ENCODE measurements around the gene PKP3. TPM values are rescaled to one million over a fixed set of nuclear protein-coding genes. Genes with fewer than 3 reads are reported as not detected.
A peak's percentile ranks its signal among the peaks of the same experiment; 100 is the strongest.
"Not testable (repeated sequence)": the region's sequence is repeated elsewhere in the genome, so short reads cannot be mapped to it uniquely, and the experiment has no call there.

Gene PKP3, protein sequence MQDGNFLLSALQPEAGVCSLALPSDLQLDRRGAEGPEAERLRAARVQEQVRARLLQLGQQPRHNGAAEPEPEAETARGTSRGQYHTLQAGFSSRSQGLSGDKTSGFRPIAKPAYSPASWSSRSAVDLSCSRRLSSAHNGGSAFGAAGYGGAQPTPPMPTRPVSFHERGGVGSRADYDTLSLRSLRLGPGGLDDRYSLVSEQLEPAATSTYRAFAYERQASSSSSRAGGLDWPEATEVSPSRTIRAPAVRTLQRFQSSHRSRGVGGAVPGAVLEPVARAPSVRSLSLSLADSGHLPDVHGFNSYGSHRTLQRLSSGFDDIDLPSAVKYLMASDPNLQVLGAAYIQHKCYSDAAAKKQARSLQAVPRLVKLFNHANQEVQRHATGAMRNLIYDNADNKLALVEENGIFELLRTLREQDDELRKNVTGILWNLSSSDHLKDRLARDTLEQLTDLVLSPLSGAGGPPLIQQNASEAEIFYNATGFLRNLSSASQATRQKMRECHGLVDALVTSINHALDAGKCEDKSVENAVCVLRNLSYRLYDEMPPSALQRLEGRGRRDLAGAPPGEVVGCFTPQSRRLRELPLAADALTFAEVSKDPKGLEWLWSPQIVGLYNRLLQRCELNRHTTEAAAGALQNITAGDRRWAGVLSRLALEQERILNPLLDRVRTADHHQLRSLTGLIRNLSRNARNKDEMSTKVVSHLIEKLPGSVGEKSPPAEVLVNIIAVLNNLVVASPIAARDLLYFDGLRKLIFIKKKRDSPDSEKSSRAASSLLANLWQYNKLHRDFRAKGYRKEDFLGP
- total RNA-seq, result 0.56 to 0.92 TPM (median 0.85 TPM) in 3 replicates
- long read RNA-seq, partial matches to known transcripts, result 0 of 2 reads
- long read RNA-seq, other reads (novel, unspliced or antisense), result 1 of 2 reads

DNA sequence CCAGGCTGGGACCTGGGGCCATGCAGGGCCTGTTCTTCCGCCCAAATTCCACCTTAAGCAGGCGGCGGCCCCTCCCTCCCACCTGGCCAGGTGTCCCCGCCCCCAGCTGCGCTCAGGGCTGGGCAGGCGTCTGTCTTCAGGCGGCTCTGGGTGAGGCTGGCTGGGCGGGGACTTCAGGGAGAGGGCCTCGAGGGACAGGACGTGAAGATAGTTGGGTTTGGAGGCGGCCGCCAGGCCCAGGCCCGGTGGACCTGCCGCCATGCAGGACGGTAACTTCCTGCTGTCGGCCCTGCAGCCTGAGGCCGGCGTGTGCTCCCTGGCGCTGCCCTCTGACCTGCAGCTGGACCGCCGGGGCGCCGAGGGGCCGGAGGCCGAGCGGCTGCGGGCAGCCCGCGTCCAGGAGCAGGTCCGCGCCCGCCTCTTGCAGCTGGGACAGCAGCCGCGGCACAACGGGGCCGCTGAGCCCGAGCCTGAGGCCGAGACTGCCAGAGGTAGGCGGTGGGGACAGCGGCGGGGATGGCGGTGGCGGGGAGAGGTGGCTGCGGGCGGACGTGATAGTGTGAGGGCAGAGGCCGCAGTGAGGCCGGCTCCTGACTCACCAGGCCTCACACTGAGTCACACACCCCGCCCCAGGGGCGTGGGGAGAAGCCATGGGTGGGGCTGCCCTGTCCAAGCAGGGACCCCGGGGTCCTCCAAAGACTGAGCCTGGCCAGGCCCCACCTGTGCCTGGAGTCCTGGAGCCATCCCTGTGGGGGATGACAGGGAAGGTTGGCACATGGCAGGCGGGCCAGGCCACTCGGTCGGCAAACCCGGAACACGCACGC is at the start of gene PKP3:
PKP3 (plus strand) TSS at position 176 of the 824 bp plus-strand sequence; CDS start at position 260, 84 bp downstream.
- no peaks in the 10 kb centered on the region for H3K9me3 Mint-ChIP-seq (ENCODE audit: low read depth)
- H3K4me1 Mint-ChIP-seq (ENCODE audit: low read depth), result peaks cover 7% of the 10 kb centered on the region
- no peak within 1 kb of the TSS for H3K4me3 Mint-ChIP-seq (ENCODE audit: unreplicated experiment)
- TF ChIP-seq, protein P1, sequence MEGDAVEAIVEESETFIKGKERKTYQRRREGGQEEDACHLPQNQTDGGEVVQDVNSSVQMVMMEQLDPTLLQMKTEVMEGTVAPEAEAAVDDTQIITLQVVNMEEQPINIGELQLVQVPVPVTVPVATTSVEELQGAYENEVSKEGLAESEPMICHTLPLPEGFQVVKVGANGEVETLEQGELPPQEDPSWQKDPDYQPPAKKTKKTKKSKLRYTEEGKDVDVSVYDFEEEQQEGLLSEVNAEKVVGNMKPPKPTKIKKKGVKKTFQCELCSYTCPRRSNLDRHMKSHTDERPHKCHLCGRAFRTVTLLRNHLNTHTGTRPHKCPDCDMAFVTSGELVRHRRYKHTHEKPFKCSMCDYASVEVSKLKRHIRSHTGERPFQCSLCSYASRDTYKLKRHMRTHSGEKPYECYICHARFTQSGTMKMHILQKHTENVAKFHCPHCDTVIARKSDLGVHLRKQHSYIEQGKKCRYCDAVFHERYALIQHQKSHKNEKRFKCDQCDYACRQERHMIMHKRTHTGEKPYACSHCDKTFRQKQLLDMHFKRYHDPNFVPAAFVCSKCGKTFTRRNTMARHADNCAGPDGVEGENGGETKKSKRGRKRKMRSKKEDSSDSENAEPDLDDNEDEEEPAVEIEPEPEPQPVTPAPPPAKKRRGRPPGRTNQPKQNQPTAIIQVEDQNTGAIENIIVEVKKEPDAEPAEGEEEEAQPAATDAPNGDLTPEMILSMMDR (IDR thresholded peaks at IDR 0.05), result no peak
- H3K36me3 Mint-ChIP-seq (ENCODE audit: low read depth), result no peaks in the 10 kb centered on the region
- H3K27ac Mint-ChIP-seq (ENCODE audit: unreplicated experiment), result no peak within 1 kb of the TSS
- H3K27me3 Mint-ChIP-seq (ENCODE audit: low read depth), result no peaks in the 10 kb centered on the region
- no peak for DNase-seq (ENCODE audit: low spot score)

DNA sequence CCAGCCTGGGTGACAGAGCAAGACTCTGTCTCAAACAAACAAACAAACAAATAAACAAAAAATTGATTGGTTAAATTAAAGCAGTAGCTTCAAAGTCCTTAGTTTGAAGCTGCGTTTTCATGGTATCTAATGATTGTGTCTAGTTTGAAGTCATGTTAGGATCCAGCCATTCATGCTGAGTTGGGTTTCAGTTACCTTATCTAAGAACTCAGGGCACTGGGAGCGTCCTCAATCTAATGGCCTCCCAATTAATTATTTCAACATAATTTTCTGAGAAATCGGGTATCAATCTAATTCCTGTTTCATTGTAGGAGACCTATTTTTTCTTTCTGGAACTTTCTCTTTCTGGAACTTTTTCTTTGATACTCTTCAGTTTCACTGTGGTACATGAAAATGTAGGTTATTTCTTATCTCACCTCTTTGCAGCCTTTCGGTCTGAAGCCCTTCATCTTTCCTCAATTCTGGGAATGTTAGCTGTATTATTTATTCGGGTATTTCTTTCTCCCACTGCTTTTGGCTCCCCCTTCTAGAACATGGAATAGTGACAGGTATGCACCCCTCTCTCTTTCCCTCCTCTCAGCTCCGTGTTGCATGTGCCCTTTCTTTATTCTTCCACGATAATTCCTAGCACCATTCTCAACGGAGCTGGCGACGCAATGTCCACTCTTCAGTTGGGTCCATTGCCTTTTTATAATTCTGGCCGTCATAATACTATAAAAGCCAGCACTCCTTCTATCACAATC is 49.0 kb upstream of the PKP3 start:
- Mint-ChIP-seq H3K4me3 (ENCODE audit: unreplicated experiment) (no peak overlapping the region), H3K9me3 (ENCODE audit: low read depth) (no peaks in the 10 kb centered on the region), H3K4me1 (ENCODE audit: low read depth) (no peaks in the 10 kb centered on the region), H3K36me3 (ENCODE audit: low read depth) (no peaks in the 10 kb centered on the region), H3K27ac (ENCODE audit: unreplicated experiment) (no peak overlapping the region), H3K27me3 (ENCODE audit: low read depth) (no peaks in the 10 kb centered on the region)
- TF ChIP-seq, protein P1 (IDR thresholded peaks at IDR 0.05), result no peak
- DNase-seq (ENCODE audit: low spot score), result no peak

DNA sequence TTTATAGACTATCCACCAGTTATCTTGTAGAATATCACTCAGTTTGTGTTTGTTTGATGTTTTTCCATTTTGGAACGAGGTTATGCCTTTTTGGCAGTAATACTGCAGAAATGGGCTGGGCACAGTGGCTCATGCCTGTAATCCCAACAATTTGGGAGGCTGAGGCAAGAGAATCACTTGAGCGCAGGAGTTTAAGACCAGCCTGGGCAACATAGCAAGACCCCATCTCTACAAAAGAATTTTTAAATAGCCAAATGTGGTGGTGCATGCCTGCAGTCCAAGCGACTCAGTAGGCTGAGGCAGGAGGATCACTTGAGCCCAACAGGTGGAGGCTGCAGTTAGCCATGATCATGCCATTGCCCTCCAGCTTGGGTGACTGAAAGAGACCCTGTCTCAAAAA is 47.5 kb upstream of the PKP3 start:
- no peaks in the 10 kb centered on the region for H3K9me3 Mint-ChIP-seq (ENCODE audit: low read depth)
- no peak overlapping the region for H3K4me3 Mint-ChIP-seq (ENCODE audit: unreplicated experiment)
- H3K27ac Mint-ChIP-seq (ENCODE audit: unreplicated experiment), result no peak overlapping the region
- no peaks in the 10 kb centered on the region for H3K27me3 Mint-ChIP-seq (ENCODE audit: low read depth)
- DNase-seq (ENCODE audit: low spot score), result peak; percentile 11
- TF ChIP-seq, protein P1 (IDR thresholded peaks at IDR 0.05), result no peak
- no peaks in the 10 kb centered on the region for H3K36me3 Mint-ChIP-seq (ENCODE audit: low read depth)
- peaks cover 5% of the 10 kb centered on the region for H3K4me1 Mint-ChIP-seq (ENCODE audit: low read depth)

DNA sequence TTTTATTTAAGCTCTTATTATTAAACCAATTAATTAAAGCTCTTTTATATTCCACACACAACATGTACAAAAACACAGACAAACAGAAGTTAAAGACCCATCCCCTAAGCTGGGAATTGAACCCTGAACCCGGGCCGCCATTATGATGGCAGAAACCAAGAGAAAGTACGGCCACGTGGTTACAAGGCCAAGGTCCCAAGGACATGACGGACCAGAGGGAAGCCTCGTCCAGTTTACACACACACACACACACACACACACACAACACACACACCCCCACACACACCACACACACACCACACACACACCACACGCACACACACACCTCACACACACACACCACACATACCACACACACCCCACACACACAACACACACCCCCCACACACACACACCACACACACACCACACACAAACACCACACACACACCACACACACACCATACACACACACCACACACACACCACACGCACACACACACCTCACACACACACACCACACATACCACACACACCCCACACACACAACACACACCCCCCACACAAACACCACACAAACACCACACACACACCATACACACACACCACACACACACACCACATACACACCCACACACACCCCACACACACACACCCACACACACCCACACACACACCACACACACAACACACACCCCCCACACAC is 44.6 kb upstream of the PKP3 start:
- not testable (repeated sequence) for H3K27ac Mint-ChIP-seq (ENCODE audit: unreplicated experiment); H3K36me3 Mint-ChIP-seq (ENCODE audit: low read depth); H3K27me3 Mint-ChIP-seq (ENCODE audit: low read depth); H3K9me3 Mint-ChIP-seq (ENCODE audit: low read depth); DNase-seq (ENCODE audit: low spot score); H3K4me3 Mint-ChIP-seq (ENCODE audit: unreplicated experiment)
- peaks cover 22% of the 10 kb centered on the region for H3K4me1 Mint-ChIP-seq (ENCODE audit: low read depth)

DNA sequence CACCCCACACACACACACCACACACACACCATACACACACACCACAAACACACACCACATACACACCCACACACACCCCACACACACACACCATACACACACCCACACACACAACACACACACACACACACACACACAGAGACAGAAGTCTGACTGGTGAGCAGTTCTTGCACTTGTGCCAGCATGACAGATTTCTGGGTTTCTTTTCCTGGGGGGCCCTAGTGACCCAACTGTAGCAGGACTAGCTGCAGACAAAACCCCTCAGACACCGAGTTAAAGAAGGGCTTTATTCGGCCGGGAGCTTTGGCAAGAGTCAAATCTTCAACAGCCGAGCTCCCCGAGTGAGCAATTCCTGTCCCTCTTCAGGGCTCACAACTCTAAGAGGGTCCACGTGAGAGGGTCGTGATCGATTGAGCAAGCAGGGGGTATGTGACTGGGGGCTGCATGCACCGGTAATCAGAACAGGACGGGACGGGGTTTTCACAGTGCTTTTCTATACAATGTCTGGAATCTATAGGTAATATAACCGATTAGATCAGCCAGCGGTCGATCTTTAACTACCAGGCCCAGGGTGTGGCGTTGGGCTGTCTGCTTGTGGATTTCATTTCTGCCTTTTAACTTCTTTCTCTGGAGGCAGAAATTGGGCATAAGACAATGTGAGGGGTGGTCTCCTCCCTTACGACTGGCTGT is 43.8 kb upstream of the PKP3 start:
- peaks cover 29% of the 10 kb centered on the region for H3K4me1 Mint-ChIP-seq (ENCODE audit: low read depth)
- not testable (repeated sequence) for H3K36me3 Mint-ChIP-seq (ENCODE audit: low read depth); H3K4me3 Mint-ChIP-seq (ENCODE audit: unreplicated experiment); DNase-seq (ENCODE audit: low spot score); H3K9me3 Mint-ChIP-seq (ENCODE audit: low read depth); H3K27ac Mint-ChIP-seq (ENCODE audit: unreplicated experiment); H3K27me3 Mint-ChIP-seq (ENCODE audit: low read depth)

Measured in chondrocyte (in vitro differentiated cells).